ENCODE data around the gene PRRX2. TPM values are rescaled to one million over a fixed set of nuclear protein-coding genes. Genes with fewer than 3 reads are reported as not detected.
A peak's percentile ranks its signal among the peaks of the same experiment; 100 is the strongest.

The PRRX2 gene
- total and polyA plus RNA-seq, 2 of the 4 experiments (the other 2 are of a cell fraction): 12.7 to 35.5 TPM

GRCh38 chr9:129685933-129686259 is 20.4 kb downstream of the PRRX2 start:
- no TSS peak for BruUV-seq (replicated peaks)
- Histone ChIP-seq H3K36me3 (ENCODE audit: control insufficient read depth, insufficient read depth, low read length) (peaks cover 27% of the 10 kb centered on the region), H2AK9ac (replicated peaks; ENCODE audit: low read depth, low read length, poor library complexity) (peak overlapping the region; percentile 20), H3K4me1 (ENCODE audit: control insufficient read depth, insufficient read depth, low read length) (peaks cover 7% of the 10 kb centered on the region; the same call in 1 of the 2 replicates), H2BK120ac (ENCODE audit: low read depth, low read length) (no peak overlapping the region), H4K5ac (ENCODE audit: low read depth, low read length) (no peak overlapping the region), H3K9me1 (ENCODE audit: insufficient read depth, low read length) (peaks cover 35% of the 10 kb centered on the region), H2BK15ac (ENCODE audit: low read depth, low read length) (0 out of 3 replicates have a peak overlapping the region, but pooled peaks have one; percentile 7), H2BK5ac (ENCODE audit: low read depth, low read length, poor library complexity, severe bottlenecking) (no peak overlapping the region), H2AFZ (replicated peaks; ENCODE audit: low read length, poor library complexity) (peak overlapping the region; percentile 66), H3K27ac (ENCODE audit: insufficient read depth, low read length) (no peak overlapping the region), H3K23ac (ENCODE audit: low read depth, low read length) (no peak overlapping the region), H2AK5ac (ENCODE audit: low read depth, low read length) (peak overlapping the region; percentile 62), H2BK20ac (ENCODE audit: low read depth, low read length) (no peak overlapping the region), H3K56ac (ENCODE audit: extremely low read depth, insufficient read depth, low read length) (no peak overlapping the region), H3K79me1 (ENCODE audit: low read depth in 1 of 2, low read length in 2 of 2) (peaks cover 36 to 76% of the 10 kb centered on the region in 2 experiments; a peak in 3 of 4 replicates), H3K9me3 (ENCODE audit: control insufficient read depth, insufficient read depth, low read length) (no peaks in the 10 kb centered on the region), H3K4me2 (ENCODE audit: low read depth, low read length) (no peak overlapping the region), H3K27me3 (ENCODE audit: control insufficient read depth, insufficient read depth, low read length) (no peaks in the 10 kb centered on the region), H3K9ac (ENCODE audit: low read depth, low read length) (no peak overlapping the region), H3K18ac (ENCODE audit: low read depth, low read length) (no peak overlapping the region), H3K4ac (ENCODE audit: low read depth, low read length) (peak overlapping the region; percentile 29; the same call in 1 of the 2 replicates), H3K4me3 (ENCODE audit: insufficient read depth, low read depth, low read length) (no peak overlapping the region), H4K8ac (ENCODE audit: low read depth in 2 of 2, low read length in 2 of 2) (0 out of 4 replicates have a peak overlapping the region, but pooled peaks of 1 of the 2 experiments have one; percentile 9), H4K20me1 (ENCODE audit: insufficient read depth, low read length) (peaks cover 35% of the 10 kb centered on the region; the same call in 1 of the 2 replicates), H3K14ac (replicated peaks; ENCODE audit: low read depth, low read length) (no peak overlapping the region), H4K91ac (ENCODE audit: insufficient read depth, low read depth, low read length) (no peak overlapping the region)
- dilution Hi-C loops (cut with HindIII; ENCODE audit: low sequenced_read_pairs, unreplicated experiment): no loop called here
- DNase-seq (no peak), ATAC-seq (ENCODE audit: low read depth) (no peak; the same call in 1 of the 2 replicates)
- in situ Hi-C loops (cut with MboI; ENCODE audit: low sequenced_read_pairs): no loop called here
- TF ChIP-seq MXI1 (IDR thresholded peaks at IDR 0.05; ENCODE audit: borderline replicate concordance, low read depth, low read length) (no peak), ELK1 (IDR thresholded peaks at IDR 0.05; ENCODE audit: borderline replicate concordance, low read depth, low read length) (no peak), MAFK (IDR thresholded peaks at IDR 0.05; ENCODE audit: low read depth, low read length) (no peak)
- POLR2A ChIA-PET (ENCODE audit: unreplicated experiment): no interaction called here
- 81% methylated on average over 2 of the region's 3 CpGs; no CpG with 5 or more reads in 1 of the 2 experiments for WGBS, 2 experiments (ENCODE audit: extremely low coverage in 2 of 2, insufficient read length in 1 of 2)
- CTCF ChIA-PET: no interaction called here
- intact Hi-C loops (cut with micrococcal nuclease): no loop called here

Data from IMR-90 (cell line).